Ramos (cell line): ENCODE measurements around the gene AP3D1.

Experiments used
- in situ Hi-C: fragments of 300-500 bp; cut with MboI; formaldehyde crosslinking; loops from one replicate; pipeline ENCODE4 v1.14.3; 2022; ENCODE audit warnings: low sequenced_read_pairs; ENCODE audit not compliant: unreplicated experiment

The AP3D1 gene

GRCh38 chr19:2160379-2160778, 9.0 kb upstream of the AP3D1 start:
- in situ Hi-C loops = no loop called here

- in situ Hi-C loops = loop anchor here (10.0 kb wide), 2 partner anchors 237 to 457 kb away; no protein-coding TSS in a partner anchor
These were observed 6.1 kb upstream of the AP3D1 start for GRCh38 chr19:2157452-2157851.

GRCh38 chr19:2154587-2155075, 3.3 kb upstream of the AP3D1 start:
- in situ Hi-C loops = loop anchor here (10.0 kb wide), 2 partner anchors 240 to 460 kb away; no protein-coding TSS in a partner anchor

GRCh38 chr19:2150794-2151338, 500 bp downstream of the AP3D1 start:
- in situ Hi-C loops = loop anchor here (10.0 kb wide), 2 partner anchors 244 to 464 kb away; no protein-coding TSS in a partner anchor

GRCh38 chr19:2149980-2150793, 1.2 kb downstream of the AP3D1 start:
- in situ Hi-C loops = loop anchor here (10.0 kb wide), 2 partner anchors 245 to 465 kb away; no protein-coding TSS in a partner anchor

- in situ Hi-C loops = no loop called here
These were observed 2.8 kb downstream of the AP3D1 start for GRCh38 chr19:2148482-2149135.

GRCh38 chr19:2145831-2146241, 5.5 kb downstream of the AP3D1 start:
- in situ Hi-C loops = no loop called here

- in situ Hi-C loops = no loop called here
These were observed 7.2 kb downstream of the AP3D1 start for GRCh38 chr19:2144190-2144589.

GRCh38 chr19:2142173-2142829, 9.1 kb downstream of the AP3D1 start:
- in situ Hi-C loops = no loop called here

- in situ Hi-C loops = no loop called here
These were observed 11.2 kb downstream of the AP3D1 start for GRCh38 chr19:2140138-2140569.

GRCh38 chr19:2139385-2140137, 11.8 kb downstream of the AP3D1 start:
- in situ Hi-C loops = no loop called here

- in situ Hi-C loops = no loop called here
These were observed 13.2 kb downstream of the AP3D1 start for GRCh38 chr19:2138061-2138728.

- in situ Hi-C loops = no loop called here
These were observed 14.6 kb downstream of the AP3D1 start for GRCh38 chr19:2136796-2137195.

GRCh38 chr19:2135474-2136402, 15.6 kb downstream of the AP3D1 start:
- in situ Hi-C loops = no loop called here

- in situ Hi-C loops = no loop called here
These were observed 18.5 kb downstream of the AP3D1 start for GRCh38 chr19:2132731-2133490.

GRCh38 chr19:2132191-2132590, 19.2 kb downstream of the AP3D1 start:
- in situ Hi-C loops = no loop called here
